AG09309 (cell line): Measurements from ENCODE around the gene ZMYM4.
"Not testable (repeated sequence)": the region's sequence is repeated elsewhere in the genome, so short reads cannot be mapped to it uniquely, and the experiment has no call there.

Source experiments
- DNase-seq: peaks from one replicate; pipeline ENCODE4 v3.0.0-alpha.2; 2010; ENCODE audit warnings: low read depth
- H3K4me3 ChIP-seq: 2 replicates; pipeline ENCODE4 v1.5.1; 2011; ENCODE audit warnings: mild to moderate bottlenecking, low read depth, low read length, moderate library complexity; ENCODE audit not compliant: control insufficient read depth
- CTCF ChIP-seq: IDR thresholded peaks from 2 replicates; pipeline ENCODE4 v1.5.1; 2011; ENCODE audit warnings: mild to moderate bottlenecking, low read depth, low read length, inconsistent platforms; ENCODE audit not compliant: insufficient read depth, control insufficient read depth; ENCODE audit errors: missing control alignments

ZMYM4 gene

GRCh38 chr1:35463232-35463631, 194.7 kb downstream of the ZMYM4 start:
- TF ChIP-seq CTCF: no peak
- no peak overlapping the region for H3K4me3 ChIP-seq
- DNase-seq: no peak

- not testable (repeated sequence) for DNase-seq, H3K4me3 ChIP-seq
Measured at GRCh38 chr1:35463749-35464148, 195.2 kb downstream of the ZMYM4 start.

GRCh38 chr1:35466120-35466519, 197.6 kb downstream of the ZMYM4 start:
- DNase-seq: no peak
- no peak for TF ChIP-seq CTCF
- H3K4me3 ChIP-seq: no peak overlapping the region

GRCh38 chr1:35470977-35471613, 202.6 kb downstream of the ZMYM4 start:
- DNase-seq: no peak
- TF ChIP-seq CTCF: no peak
- no peak overlapping the region for H3K4me3 ChIP-seq
